CD4-positive, alpha-beta T cell treated with Interleukin-6 for 4 hours (primary cell): ENCODE measurements around the gene TUNAR.

ENCODE experiments used
- DNase-seq: peaks from one replicate; pipeline ENCODE4 v3.0.0-alpha.2; 2020; ENCODE audit warnings: mixed read lengths

TUNAR gene

GRCh38 chr14:95875831-95876760 lies 536 bp upstream of the TUNAR start:
- no peak for DNase-seq

- DNase-seq, result no peak
Observed at GRCh38 chr14:95877633-95878032, 1.0 kb downstream of the TUNAR start.

GRCh38 chr14:95884377-95884776 lies 7.7 kb downstream of the TUNAR start:
- DNase-seq, result no peak

- DNase-seq, result no peak
Observed at GRCh38 chr14:95885278-95885677, 8.6 kb downstream of the TUNAR start.

GRCh38 chr14:95885866-95886265 lies 9.2 kb downstream of the TUNAR start:
- no peak for DNase-seq

- DNase-seq, result no peak
Observed at GRCh38 chr14:95886366-95887056, 9.9 kb downstream of the TUNAR start.

- no peak for DNase-seq
Observed at GRCh38 chr14:95887351-95887750, 10.7 kb downstream of the TUNAR start.

GRCh38 chr14:95889236-95889979 lies 12.8 kb downstream of the TUNAR start:
- no peak for DNase-seq

DNA sequence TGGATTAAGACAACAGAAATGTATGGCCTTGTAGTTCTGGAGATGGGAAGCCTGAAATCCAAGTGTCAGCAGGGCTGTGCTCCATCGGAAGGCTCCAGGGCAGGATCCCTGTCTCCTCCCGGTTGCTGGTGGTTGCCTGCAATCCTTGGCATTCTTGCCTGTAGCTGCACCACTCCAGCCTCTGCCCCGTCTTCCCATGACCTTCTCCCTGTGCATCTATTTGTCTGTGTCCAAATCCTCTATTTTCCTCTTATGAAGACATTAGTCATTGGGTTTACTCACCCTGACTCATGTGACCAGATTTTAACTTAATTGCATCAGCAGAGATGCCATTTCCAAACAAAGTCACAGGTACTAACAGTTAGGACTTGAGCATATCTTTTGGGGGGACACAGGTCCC lies 15.1 kb downstream of the TUNAR start:
- no peak for DNase-seq

- DNase-seq, result no peak
Observed at GRCh38 chr14:95892142-95892541, 15.5 kb downstream of the TUNAR start.

- no peak for DNase-seq
Observed at GRCh38 chr14:95895720-95896119, 19.1 kb downstream of the TUNAR start.

DNA sequence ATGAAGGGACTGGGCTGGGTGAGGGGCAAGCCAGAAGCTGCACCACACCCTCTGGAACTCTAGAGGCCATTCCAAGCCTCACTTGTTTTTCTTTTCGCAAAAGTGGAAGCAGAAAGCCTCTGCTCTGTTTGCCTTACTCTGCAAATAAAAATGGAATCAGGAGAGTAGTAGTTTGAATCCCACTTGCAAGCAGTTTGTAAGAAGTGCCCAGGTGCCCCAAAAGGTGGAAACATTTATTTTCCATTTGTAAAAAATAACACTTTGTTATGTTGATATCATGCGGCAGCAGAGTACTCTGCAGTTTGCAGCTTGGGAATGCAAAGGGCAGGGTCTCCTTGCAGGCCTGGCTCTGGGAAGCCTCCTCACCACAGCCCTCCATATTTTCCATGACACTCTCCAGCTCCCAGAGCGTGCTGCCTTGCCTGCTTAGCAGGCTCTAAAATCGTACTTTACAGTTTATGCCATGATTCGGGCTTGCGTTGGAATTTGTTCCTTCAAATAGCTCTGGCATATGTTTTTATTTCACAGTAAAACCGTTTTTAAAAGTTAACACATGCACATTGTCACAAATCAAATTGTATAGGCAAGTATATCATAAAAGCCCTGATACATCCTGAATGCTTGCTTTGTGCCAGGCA lies 20.0 kb downstream of the TUNAR start:
- DNase-seq, result no peak

DNA sequence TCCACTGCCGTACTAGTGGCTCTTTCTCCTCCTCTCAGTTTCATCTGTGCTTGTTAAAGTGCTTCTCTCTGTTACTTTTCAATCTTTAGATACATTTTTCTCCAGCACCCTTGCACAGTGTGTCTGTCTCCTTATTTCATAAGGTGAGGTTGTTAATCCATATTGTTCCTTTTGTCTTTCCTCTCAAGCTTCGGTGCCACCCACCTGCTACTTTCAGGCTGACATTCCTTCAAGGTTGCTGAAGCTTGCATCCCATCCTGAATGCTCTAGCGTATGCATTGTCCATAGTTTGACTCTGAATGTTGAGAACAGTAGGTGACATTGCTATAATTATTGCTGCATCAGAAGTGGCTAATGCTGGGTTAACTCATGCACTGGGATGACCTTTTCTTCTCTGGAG lies 20.6 kb downstream of the TUNAR start:
- no peak for DNase-seq

DNA sequence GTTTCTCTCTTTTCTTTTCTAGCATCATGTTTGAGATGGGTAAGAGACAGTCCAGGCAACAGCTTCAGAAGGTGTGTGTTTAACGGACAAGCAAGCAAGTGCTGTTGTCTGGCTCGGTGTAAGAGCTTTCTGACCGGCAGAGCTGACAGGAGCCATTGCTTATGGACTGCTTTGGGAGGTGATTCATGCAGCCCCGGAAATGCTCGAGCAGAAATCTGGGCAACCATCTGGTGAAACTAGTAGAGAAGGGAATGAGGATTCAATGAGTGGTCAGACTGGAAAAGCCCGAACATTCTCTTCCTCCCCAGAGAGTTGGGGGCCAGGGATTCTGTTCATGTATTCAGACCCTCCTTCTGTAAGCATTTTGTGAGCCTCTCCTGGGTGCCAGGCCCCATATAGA lies 24.4 kb downstream of the TUNAR start:
- no peak for DNase-seq

- DNase-seq, result no peak
Observed at GRCh38 chr14:95902273-95902826, 25.7 kb downstream of the TUNAR start.

DNA sequence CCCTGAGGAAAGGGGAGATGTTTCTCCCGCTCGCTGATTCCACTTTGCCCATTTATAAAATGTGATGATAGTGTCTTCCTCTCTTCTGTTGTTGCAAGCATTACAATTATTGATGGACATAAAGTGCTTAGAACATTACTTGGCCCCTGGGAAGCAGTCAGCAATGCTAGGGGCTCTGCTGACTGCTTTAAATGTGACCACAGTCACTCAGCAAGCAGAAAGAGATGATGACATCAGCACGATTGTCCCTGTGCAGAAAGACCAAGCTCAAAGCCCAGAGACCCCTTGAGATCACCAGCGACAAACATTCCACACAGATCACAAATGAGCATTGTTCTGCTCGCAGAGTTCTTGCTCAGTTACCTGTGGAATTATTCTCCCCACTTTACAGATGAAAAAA lies 26.5 kb downstream of the TUNAR start:
- no peak for DNase-seq

DNA sequence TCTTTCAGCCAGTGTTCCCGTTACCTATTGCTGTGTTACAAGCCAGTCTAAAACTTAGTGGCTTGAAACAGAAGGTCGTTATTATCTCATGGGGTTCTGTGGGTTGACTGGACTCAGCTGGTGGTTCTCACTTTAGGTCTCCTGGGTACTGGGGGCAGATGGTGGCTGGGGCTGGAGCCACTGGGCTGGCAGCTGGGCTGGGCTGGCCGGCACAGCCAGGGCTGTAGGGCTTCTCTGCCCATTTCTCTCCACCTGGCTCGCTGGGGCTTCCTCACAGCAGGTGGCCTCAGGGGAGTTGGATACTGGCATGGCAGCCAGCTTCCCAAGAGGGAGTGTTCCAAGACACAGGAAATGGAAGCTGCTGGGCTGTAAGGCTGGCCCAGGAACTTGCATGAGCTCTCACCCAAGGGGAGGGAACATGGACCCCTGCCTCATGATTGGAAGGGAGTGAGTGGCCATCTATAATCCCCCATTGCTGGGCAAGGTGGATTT lies 27.0 kb downstream of the TUNAR start:
- no peak for DNase-seq

DNA sequence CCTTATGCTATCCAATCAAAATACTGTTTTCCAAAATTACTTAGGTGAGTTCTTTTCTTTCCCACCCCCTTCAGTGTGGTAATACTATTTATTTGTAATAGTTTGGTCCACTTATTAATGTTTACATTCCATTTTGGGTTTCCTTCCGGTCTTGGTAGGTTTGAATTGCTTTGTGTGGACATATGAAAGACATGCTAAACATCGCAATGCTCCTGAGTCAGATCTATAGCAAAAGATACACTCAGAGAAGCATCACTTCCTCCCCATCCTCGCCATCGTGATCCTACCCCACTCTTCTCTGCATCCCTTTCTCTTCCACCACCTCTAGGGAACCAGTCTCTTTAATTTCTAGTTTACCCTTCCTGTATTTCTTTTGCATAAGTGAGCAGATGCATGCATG lies 30.0 kb downstream of the TUNAR start:
- DNase-seq, result no peak

DNA sequence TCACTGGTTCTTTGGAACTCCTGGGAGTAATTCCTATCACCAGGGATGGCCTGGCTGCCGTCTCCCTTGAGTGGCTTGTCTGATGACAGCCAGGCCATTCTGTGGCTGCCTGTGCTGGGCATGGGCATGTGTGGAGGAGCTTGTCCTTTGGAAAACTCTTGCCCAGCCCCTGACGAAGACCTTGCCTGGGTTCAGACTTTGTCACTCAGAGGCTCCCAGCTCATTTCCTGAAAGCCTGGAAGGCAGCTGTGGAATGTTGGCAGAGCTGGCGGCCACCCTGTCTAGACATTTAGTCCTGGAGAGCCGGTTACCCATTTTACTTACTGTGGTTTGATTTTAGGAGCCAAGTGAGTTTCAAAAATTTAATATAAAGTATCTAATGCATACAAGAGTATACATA lies 34.0 kb downstream of the TUNAR start:
- DNase-seq, result no peak

DNA sequence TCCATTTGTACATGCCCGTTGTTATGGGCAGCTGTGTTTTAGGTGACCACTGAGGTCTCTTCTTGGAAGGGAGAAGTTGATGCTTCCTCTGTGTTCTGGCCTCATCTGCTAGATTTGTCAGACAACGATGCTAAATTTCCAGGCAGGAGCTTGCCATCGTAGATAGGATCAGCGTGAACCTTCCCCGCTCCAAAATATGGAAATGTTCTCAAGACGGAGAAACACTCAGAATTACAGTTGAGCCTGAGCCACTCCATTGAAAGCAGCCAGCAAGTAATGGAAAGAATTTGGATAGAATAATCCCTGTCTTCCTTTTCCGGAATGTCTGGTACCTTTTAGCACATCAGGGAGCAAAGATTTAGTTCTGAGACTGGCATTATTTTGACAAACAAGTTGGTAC lies 34.8 kb downstream of the TUNAR start:
- DNase-seq, result no peak

DNA sequence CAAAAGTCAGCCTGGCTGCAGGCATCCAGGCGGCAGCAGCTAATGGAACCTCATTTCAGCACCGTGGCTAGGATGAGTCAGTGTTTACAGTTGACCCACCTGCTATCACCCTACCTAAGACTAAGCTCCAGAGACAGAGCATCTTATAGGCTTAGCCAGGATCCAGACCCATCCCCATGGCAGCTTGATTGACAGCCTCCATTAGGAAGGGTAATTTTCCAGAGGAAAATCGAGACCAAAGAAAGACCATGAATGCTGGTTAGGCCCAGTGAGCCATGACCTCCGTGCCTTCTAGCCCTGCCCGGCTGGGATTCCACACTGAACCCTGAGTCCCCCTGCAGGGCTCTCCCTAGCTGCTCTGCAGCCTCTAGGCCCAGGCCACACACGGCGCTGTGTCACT lies 38.7 kb downstream of the TUNAR start:
- DNase-seq, result no peak

GRCh38 chr14:95918466-95918865 lies 41.8 kb downstream of the TUNAR start:
- no peak for DNase-seq
